CD4-positive, CD25-positive, alpha-beta regulatory T cell (primary cell): ENCODE results near the gene PDPK1. TPM values are rescaled to one million over a fixed set of nuclear protein-coding genes. Genes with fewer than 3 reads are reported as not detected.
A peak's percentile ranks its signal among the peaks of the same experiment; 100 is the strongest.
"Not testable (repeated sequence)": the region's sequence is repeated elsewhere in the genome, so short reads cannot be mapped to it uniquely, and the experiment has no call there.

ENCODE experiments used
- ATAC-seq, 2 donors: fragments of 150-1000 bp; cut with Tn5 transposase; one replicate each; pipeline ENCODE4 v1.10.0; 2021; ENCODE audit warnings: low read depth in 2 of 2, moderate number of reproducible peaks in 2 of 2, moderate library complexity in 1 of 2
- DNase-seq, 3 donors: peaks; one replicate each; pipeline versions ENCODE4 v3.0.0 to v3.0.0-alpha.2; 2012 to 2022; ENCODE audit warnings: mixed read lengths in 1 of 3
- H3K27ac ChIP-seq: one replicate; pipeline ENCODE4 v1.7.0; 2013; ENCODE audit warnings: mild to moderate bottlenecking, low read length; ENCODE audit not compliant: insufficient read depth, poor library complexity, severe bottlenecking
- H3K27me3 ChIP-seq: one replicate; pipeline ENCODE4 v1.7.0; 2013; ENCODE audit warnings: low read length; ENCODE audit not compliant: control insufficient read depth, insufficient read depth
- H3K36me3 ChIP-seq: one replicate; pipeline ENCODE4 v1.7.0; 2013; ENCODE audit warnings: mild to moderate bottlenecking, low read length, moderate library complexity; ENCODE audit not compliant: control insufficient read depth, insufficient read depth
- H3K4me1 ChIP-seq: 2 replicates; pipeline ENCODE4 v1.7.0; 2013; ENCODE audit warnings: mild to moderate bottlenecking, low read length; ENCODE audit not compliant: insufficient read depth, control insufficient read depth, poor library complexity, severe bottlenecking
- H3K4me3 ChIP-seq: one replicate; pipeline ENCODE4 v1.7.0; 2013; ENCODE audit warnings: low read depth, mild to moderate bottlenecking, low read length, moderate library complexity
- H3K9me3 ChIP-seq, 2 experiments: 1 replicate in 1 of 2; 2 replicates in 1 of 2; pipeline ENCODE4 v1.7.0; 2013; ENCODE audit warnings: low read length in 2 of 2, mild to moderate bottlenecking in 1 of 2, moderate library complexity in 1 of 2; ENCODE audit not compliant: control insufficient read depth in 2 of 2
- H3K27ac Mint-ChIP-seq, 3 donors: one replicate each; pipeline ENCODE4 v1.8.0; 2020 to 2022; ENCODE audit warnings: mild to moderate bottlenecking in 3 of 3, mixed read lengths in 3 of 3, moderate library complexity in 2 of 3
- H3K27me3 Mint-ChIP-seq: one replicate; pipeline ENCODE4 v1.8.0; 2022; ENCODE audit warnings: mild to moderate bottlenecking, mixed read lengths
- H3K36me3 Mint-ChIP-seq: one replicate; pipeline ENCODE4 v1.8.0; 2020; ENCODE audit warnings: mixed read lengths
- H3K4me1 Mint-ChIP-seq, 4 donors: one replicate each; pipeline ENCODE4 v1.8.0; 2020 to 2022; ENCODE audit warnings: mixed read lengths in 4 of 4, mild to moderate bottlenecking in 1 of 4
- H3K4me3 Mint-ChIP-seq, 4 donors: one replicate each; pipeline ENCODE4 v1.8.0; 2020 to 2022; ENCODE audit warnings: mild to moderate bottlenecking in 4 of 4, mixed read lengths in 4 of 4, moderate library complexity in 3 of 4
- H3K9me3 Mint-ChIP-seq, 7 donors: one replicate each; pipeline ENCODE4 v1.8.0; 2020 to 2022; ENCODE audit warnings: mixed read lengths in 7 of 7, mild to moderate bottlenecking in 3 of 7, moderate library complexity in 2 of 7
- polyA plus RNA-seq, 4 donors: library from polyadenylated mRNA; unstranded; fragments of 300-500 nt; fragmentation: Illumina TruSeq; gene quantifications; one replicate each; pipeline ENCODE4 v1.2.3, GENCODE V29; 2021
- total RNA-seq: library from RNA; stranded (reverse); gene quantifications from one replicate; pipeline ENCODE4 v1.2.3, GENCODE V29; 2022

The PDPK1 gene
- total and polyA plus RNA-seq, 5 donors from 2014 or later, result 28.0 to 57.4 (median 30.5) TPM

- not testable (repeated sequence) for H3K27me3 ChIP-seq, H3K4me1 ChIP-seq, DNase-seq, H3K27ac Mint-ChIP-seq, H3K27me3 Mint-ChIP-seq, H3K9me3 Mint-ChIP-seq, H3K4me1 Mint-ChIP-seq, H3K4me3 ChIP-seq, ATAC-seq, H3K27ac ChIP-seq, H3K4me3 Mint-ChIP-seq, H3K36me3 ChIP-seq, H3K9me3 ChIP-seq, H3K36me3 Mint-ChIP-seq
These were observed 12.6 kb downstream of the PDPK1 start for GRCh38 chr16:2550283-2550878.

- not testable (repeated sequence) for H3K9me3 ChIP-seq, H3K9me3 Mint-ChIP-seq, H3K27me3 ChIP-seq, DNase-seq, H3K27ac Mint-ChIP-seq, H3K4me3 ChIP-seq, H3K36me3 ChIP-seq, ATAC-seq, H3K4me1 Mint-ChIP-seq, H3K36me3 Mint-ChIP-seq, H3K27ac ChIP-seq, H3K4me3 Mint-ChIP-seq, H3K27me3 Mint-ChIP-seq, H3K4me1 ChIP-seq
These were observed 13.6 kb downstream of the PDPK1 start for GRCh38 chr16:2551420-2551889.

- H3K27ac ChIP-seq, H3K4me1 Mint-ChIP-seq, H3K4me1 ChIP-seq, H3K9me3 Mint-ChIP-seq, DNase-seq, H3K4me3 ChIP-seq, H3K4me3 Mint-ChIP-seq, H3K27me3 Mint-ChIP-seq, H3K36me3 ChIP-seq, H3K9me3 ChIP-seq, H3K36me3 Mint-ChIP-seq, H3K27ac Mint-ChIP-seq, H3K27me3 ChIP-seq: not testable (repeated sequence)
- ATAC-seq, result peak in 1 of 2 donors; percentile 29
These were observed 17.0 kb downstream of the PDPK1 start for GRCh38 chr16:2554709-2555425.

GRCh38 chr16:2557150-2557549 lies 19.3 kb downstream of the PDPK1 start:
- H3K27ac Mint-ChIP-seq, H3K4me1 ChIP-seq, H3K36me3 ChIP-seq, H3K9me3 Mint-ChIP-seq, H3K27ac ChIP-seq, H3K9me3 ChIP-seq, ATAC-seq, H3K4me1 Mint-ChIP-seq, DNase-seq, H3K4me3 Mint-ChIP-seq, H3K27me3 Mint-ChIP-seq, H3K27me3 ChIP-seq, H3K36me3 Mint-ChIP-seq, H3K4me3 ChIP-seq: not testable (repeated sequence)

GRCh38 chr16:2560131-2560797 lies 22.4 kb downstream of the PDPK1 start:
- not testable (repeated sequence) for H3K27ac ChIP-seq, H3K36me3 Mint-ChIP-seq, H3K4me1 Mint-ChIP-seq, H3K27me3 ChIP-seq, H3K4me3 Mint-ChIP-seq, H3K9me3 Mint-ChIP-seq, H3K4me3 ChIP-seq, H3K27me3 Mint-ChIP-seq, H3K36me3 ChIP-seq, H3K9me3 ChIP-seq, H3K4me1 ChIP-seq, H3K27ac Mint-ChIP-seq, DNase-seq
- peak; percentile 6 to 30 for ATAC-seq

GRCh38 chr16:2560798-2561133 lies 22.9 kb downstream of the PDPK1 start:
- H3K9me3 Mint-ChIP-seq, H3K4me3 ChIP-seq, H3K36me3 Mint-ChIP-seq, H3K4me3 Mint-ChIP-seq, H3K27me3 ChIP-seq, H3K27ac ChIP-seq, H3K27ac Mint-ChIP-seq, H3K9me3 ChIP-seq, H3K4me1 Mint-ChIP-seq, H3K4me1 ChIP-seq, H3K36me3 ChIP-seq, H3K27me3 Mint-ChIP-seq: not testable (repeated sequence)
- DNase-seq, result peak in 2 of 3 donors; percentile 39 to 65
- peak; percentile 87 to 88 for ATAC-seq

GRCh38 chr16:2567506-2567905 lies 29.7 kb downstream of the PDPK1 start:
- not testable (repeated sequence) for H3K4me3 ChIP-seq, H3K9me3 ChIP-seq, H3K36me3 ChIP-seq, H3K27ac Mint-ChIP-seq, H3K4me3 Mint-ChIP-seq, ATAC-seq, H3K4me1 ChIP-seq, H3K27ac ChIP-seq, H3K27me3 ChIP-seq, H3K27me3 Mint-ChIP-seq, H3K4me1 Mint-ChIP-seq, H3K36me3 Mint-ChIP-seq, H3K9me3 Mint-ChIP-seq, DNase-seq

GRCh38 chr16:2568573-2568972 lies 30.8 kb downstream of the PDPK1 start:
- H3K4me1 ChIP-seq, H3K9me3 ChIP-seq, H3K9me3 Mint-ChIP-seq, H3K4me3 Mint-ChIP-seq, H3K4me1 Mint-ChIP-seq, H3K36me3 Mint-ChIP-seq, DNase-seq, H3K36me3 ChIP-seq, H3K27me3 Mint-ChIP-seq, H3K4me3 ChIP-seq, H3K27ac ChIP-seq, H3K27me3 ChIP-seq, ATAC-seq, H3K27ac Mint-ChIP-seq: not testable (repeated sequence)
